Stimulated activated CD4-positive, alpha-beta T cell treated with anti-CD3 and anti-CD28 coated beads, Interleukin-12 subunit alpha, Interleukin-12 subunit beta, amount 100 ng/mL, for 48 hours (primary cell): ENCODE results near the gene AGRP.

ENCODE experiments used
- DNase-seq, 3 donors: peaks; one replicate each; pipeline ENCODE4 v3.0.0-alpha.2; 2020; ENCODE audit warnings: low read depth in 2 of 3, low spot score in 1 of 3

The AGRP gene

DNA sequence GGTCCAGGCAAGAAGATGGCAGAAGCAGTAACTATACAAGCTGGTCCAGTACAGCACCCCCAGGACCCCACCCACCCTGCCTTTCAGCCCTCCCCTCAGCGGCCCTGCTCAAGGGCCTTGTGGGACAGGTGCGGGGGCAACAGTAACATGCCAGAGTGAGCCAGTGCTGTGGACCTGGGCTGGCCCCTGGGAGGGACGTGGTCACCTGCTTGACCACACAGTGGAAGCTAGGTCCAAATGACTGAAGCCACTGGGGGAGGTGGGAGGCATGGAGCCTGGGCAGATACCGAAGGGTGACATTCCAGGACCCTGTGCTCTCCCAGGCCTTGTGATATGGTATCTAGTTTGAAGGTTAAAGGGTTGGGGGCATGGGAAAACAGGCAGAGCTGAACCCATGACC lies 19.7 kb downstream of the AGRP start:
- no peak for DNase-seq

DNA sequence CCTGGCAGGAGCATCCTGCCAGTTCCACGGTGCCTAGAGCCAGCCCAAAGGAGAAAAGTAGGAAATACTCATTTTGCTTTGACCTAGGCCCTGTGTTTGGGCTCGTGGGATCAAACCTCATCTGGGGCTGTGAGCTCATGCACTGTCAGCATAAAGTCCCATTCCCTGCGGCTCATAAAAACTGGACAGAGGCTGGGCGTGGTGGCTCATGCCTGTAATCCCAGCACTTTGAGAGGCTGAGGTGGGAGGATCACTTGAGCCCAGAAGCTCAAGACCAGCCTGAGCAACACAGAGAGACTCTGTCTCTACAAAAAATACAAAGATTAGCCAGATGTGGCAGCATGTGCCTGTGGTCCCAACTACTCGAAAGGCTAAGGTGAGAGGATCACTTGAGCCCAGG lies 20.3 kb downstream of the AGRP start:
- no peak for DNase-seq

DNA sequence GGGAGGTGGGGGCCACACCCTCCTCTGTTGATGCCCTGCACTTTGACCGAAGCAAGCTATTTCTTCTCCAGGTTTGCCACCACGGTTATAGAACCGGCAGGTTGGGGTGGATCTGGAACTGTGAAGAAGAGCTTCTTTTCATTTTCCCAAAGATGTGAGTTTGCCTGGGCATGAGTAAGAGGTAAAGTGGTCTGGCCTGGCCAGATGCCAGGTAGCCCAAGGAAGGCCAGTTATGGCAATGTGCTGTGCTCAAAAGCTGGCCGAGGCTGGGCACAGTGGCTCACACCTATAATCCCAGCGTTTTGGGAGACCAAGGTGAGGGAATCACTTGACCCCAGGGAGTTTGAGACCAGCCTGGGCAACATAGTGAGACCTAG lies 21.1 kb downstream of the AGRP start:
- no peak for DNase-seq

DNA sequence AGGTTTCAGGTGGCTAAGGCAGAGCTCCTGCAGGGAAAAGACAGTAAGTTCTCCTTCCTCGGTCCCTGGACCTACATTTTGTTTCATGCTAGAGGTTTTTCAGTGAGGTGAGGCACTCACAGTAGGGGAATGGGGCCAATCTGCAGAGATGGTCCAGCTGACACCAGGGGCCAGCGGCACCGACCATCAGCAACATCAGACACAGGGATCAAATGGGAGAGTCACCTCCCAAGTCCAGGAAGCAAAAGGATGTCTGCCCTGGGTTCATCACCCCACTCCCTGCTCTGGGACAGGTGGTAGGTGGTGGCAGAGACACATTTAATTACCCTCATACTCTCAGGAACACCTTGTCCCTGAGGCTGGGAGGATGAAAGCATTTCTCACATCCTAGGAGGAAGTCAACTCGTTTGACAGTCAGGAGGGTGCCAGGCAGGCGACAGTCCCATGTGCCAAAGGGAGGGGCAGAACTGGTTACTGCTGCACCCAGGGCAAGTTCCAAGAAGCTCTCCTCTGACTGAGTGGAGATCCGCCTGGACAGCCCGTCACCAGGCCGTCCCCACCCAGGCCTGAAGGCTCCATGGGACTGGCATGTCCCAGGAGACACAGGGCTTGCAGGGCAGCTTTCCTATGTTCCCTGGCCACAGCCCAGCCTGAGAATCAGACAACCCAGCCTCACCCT lies 21.6 kb downstream of the AGRP start:
- no peak for DNase-seq

DNA sequence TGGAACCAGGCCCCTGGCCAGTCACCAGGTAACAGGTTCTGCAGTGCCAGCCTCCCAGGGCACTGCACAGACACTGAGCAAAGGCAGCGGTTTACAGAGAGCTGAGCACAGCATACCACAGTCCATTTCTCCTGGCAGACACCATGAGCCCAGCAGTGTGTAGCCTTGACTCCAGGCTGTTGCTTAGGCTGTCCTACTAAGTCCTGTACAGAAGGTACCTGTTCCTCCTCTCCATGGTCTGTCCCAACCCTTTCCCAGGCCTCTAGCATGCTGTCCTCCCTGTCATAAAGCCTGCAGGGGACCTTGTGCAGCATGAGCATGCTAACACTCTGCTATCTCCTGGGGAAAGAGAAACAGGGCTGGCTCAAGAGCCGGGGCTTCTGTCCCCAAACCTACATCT lies 22.4 kb downstream of the AGRP start:
- DNase-seq: no peak

DNA sequence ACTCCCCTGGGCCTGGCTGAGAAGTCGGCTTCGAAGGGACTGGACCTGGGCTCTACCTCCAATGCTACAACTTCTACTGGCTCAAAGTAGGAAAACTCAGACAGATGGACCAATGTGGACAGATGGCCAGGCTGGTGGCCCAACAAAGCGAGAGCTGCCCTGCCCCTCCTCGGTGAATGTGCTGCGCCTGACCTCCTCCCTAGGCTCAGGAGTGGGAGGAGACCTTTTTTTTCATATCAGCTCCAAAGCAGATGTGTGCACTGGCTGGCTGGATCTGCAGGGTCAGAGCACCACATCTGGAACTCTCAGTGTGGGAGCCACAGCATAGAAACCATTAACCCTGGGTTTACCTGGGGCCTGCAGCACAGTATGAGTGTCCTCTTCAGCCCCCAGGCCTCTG lies 23.2 kb downstream of the AGRP start:
- no peak for DNase-seq

DNA sequence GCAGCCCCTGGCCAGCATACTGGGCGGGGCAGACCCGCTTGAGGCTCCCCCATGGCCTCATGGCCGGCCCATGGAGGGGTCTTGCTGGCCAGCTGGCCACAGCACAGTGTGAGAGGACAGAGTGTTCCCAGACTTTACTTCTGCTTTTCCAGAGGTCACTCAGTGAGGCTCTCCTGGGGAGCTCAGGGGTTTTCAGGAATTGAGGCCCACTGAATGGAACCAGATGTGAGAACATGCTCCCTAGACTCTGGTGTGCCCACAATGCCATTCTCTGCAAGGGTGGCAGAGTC lies 23.5 kb downstream of the AGRP start:
- no peak for DNase-seq

DNA sequence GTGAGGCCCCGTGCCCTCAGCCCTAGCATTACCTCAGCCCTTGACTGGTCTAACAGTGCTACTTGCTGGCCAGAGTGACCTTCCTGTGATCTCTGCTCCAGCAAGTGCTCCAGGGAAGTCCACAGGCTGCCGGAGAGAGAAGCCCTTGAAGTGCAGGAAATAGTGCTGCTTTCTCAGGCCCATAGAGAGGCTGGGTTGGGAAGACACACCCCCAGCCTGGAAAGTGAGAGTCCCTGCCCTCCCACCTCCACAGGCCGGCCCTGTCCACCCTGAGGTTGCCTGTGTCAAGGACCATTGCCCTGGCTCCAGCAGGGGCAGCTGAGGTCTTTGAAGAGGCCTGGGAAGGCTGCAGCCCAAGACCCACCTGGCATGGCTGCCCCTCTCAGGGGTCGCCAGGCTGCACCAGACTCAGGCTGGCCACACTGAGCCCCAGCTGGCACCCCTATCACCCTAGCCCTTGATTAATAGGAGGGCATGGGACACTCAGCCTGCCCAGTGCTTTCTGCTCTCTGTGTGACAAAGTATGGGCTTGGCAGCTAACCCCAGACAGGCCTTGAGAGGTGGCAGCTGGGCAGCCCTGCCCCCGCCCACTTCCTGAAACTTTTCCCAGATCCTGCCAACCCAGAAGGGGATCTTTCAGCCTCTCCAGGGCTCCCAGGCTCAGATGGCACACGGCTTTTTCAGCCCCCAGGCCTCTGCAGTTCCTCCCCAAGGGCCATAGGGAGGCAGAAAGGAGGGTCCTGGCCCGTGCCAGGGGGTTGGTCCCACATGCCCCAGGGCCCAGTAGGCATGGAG lies 24.1 kb downstream of the AGRP start:
- no peak for DNase-seq

DNA sequence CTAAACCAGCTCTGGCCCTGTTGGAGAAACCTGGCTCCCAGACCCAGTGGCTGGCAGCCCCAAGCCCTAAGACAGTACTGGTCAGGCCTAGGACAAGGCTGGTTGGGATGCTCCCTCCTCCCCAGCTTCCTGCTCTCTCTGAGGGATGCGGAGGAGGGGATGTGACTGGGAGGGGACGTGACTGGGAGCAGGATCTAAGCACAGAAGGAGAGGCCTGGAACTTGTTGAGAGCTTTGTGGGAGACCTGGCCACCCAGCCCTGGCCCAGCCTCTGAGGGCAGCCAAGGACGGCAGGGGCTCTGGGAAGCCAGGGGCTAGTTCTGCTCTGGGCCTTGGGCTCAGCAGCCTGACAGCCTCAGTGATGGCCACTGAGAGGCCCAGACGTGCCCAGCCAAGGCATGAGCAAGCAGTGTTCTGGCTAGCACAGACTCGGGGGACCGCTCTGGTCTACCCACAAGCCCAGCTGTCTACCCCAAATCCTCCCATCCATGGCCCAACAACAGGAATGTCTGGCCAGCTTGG lies 25.2 kb downstream of the AGRP start:
- no peak for DNase-seq

DNA sequence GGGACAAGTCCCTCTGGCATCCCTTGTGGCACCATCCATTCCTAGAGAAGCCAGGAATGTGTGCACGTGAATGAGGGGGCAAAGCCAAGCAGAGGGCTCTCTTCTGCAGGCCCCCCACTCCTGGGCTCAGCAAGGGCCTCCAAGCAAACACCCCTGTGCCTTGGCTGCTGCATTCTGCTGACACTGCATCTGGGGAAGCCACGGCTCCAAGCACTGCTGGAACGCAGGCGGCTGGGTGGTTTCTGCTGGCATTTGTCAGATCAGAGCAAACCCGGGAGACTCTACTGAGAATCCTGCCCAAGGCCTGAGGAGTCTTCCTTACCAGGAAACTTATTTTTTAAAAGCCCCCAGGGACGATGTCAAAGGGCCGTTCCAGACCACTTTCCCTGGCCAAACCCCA lies 25.7 kb downstream of the AGRP start:
- no peak for DNase-seq

DNA sequence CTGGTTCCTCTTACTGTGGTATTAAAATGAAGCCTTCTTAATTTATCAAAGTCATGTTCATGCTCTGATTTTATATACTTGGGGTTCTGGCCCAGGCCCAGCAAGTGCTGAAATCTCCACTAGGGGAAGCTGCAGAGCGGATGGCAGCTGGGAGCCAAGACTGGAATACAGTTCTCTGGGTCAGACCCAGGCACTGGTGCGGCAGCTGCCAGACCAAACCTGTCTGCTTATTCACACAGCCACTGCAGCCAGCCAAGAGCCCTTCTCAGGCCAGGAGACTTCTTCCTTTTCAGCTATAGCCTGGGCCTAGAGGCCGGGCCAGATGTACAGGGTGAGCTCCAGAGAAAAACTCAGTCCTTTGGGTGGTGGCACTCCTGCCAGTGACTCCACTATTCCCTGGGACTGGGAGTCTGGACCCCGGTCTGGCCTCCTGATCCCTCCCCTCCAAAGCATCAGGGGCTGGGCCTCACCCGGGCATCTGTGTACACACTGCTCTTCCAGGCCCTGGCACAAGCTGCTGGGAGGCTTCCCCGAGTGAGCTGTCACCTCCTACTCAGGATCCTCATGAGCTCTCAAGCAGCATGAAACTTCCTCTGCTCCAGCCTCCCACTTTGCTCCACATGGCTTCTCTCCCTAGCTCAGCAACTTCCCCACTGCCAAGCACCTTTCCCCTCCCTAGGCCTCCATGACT lies 26.8 kb downstream of the AGRP start:
- DNase-seq: no peak

DNA sequence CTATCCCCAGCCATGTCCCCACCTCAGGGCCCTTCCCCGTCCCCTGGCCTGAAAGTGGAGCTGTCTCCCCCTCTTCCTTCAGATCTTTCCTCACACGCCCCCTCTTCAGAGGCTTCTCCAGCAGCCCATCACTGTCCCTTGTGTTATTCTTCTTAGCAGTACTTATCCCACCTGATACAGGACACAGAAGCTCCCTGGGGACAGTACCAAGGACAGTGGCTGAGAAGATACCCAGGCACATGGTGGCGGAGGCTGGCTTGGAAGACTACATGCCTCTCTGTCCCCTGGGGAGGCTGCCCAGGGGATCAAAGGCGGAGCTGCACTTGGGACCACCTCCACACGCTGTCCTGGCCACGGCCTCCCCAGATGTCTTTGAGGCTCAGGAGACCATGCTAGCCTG lies 28.5 kb downstream of the AGRP start:
- DNase-seq: no peak

DNA sequence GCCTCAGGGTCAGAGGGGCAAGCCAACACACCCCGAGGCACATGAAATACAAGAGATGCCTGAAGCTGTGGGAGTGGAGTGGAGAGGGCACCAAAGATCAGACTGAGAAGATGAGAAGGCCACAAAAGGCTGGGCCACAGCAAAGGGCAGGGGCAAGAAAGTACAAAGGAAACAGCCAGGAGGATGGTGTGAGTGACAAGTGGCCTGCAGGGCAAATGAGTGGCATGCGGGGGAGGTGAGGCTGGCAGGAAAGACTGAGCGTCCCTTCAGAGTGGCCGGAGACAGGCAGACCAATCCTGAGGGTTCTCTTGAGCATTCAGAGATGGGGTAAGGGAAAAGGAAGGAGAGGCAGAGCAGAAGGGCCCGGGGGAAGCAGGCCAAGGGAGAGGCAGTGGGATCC lies 29.2 kb downstream of the AGRP start:
- DNase-seq: no peak

DNA sequence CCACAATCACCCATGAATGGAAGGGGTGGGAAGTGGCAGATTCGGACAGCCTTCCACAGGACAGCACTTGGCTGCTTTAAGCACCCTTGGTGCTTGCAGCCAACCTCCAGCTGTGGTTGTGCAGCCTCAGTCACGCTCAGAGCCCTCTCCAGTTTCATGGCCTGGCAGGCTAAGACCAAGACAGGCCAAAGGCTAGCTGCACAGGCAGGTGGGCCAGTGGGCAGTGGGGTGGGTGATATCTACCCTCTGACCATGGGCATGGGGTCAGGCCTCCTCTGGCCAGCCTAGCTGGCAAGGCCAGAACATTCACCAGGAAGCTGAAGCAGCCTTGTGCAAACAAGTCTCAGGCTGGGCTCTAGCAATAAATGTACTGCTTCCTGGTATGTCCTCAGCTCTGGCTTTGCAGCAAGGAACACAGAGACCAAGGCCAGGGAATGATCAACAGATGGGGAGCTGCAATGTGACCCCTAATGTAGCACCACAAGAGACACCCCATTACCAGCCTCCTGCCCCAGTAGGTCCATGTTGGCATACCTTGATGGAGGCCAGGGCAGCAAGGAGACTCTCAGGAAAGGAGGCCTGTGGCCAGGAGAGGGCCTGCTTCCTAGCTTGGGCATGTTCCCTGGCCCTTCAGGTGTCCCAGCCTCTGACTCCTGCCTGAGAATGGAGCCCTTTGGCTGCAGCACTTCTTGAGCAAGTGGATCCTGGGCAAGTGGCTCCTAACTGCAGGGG lies 31.5 kb downstream of the AGRP start:
- DNase-seq: no peak

DNA sequence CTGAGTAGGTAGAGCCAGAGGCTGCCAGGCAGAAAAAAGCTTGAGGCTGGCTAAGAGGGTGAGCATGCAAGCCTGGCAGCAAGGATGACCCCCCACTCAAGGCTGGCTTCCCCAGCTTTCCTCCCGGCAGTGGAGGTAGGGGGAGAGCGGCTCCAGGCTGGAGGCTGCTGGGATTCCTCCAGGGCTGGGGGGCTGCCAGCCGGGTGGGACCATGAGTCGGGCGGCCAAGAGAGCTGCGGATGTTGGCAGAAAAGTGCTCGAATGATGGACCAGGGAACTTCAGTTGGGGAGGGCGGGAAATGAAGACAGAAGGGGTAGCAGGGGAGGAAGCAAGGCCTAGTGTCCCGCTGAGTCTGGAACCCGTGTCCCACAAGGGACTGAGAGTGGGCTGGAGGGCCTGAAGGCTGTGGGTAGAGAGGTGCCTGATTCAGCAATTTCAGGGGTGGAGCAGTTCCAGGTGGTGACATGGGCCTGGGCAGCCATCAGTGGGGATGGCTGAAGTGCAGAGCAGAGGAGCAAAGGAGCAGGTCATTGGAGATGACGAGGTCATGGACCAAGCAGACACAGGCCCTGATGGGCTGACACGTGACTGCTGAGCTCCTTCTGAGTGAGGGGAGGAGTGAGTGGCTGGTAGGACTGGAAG lies 32.2 kb downstream of the AGRP start:
- DNase-seq: no peak

DNA sequence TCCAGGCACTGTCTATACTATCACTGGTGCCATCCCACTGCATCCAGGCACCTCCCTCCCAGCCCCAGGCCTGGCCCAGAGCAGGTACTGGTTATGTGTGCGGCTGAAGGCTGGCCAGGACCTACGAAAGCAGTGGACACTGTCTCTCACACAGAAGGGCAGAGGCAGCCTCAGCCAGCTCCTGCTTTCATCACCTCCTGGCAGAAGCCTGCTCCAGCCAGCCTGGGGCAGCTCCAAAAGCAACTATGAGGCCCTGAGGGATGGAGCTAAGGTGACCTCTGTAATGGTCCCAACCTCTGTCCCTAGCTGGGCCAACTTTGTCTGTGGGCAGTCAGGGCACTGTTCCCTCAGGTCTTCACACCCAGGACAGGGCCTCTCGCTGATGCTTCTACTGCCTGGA lies 33.6 kb downstream of the AGRP start:
- DNase-seq: no peak

DNA sequence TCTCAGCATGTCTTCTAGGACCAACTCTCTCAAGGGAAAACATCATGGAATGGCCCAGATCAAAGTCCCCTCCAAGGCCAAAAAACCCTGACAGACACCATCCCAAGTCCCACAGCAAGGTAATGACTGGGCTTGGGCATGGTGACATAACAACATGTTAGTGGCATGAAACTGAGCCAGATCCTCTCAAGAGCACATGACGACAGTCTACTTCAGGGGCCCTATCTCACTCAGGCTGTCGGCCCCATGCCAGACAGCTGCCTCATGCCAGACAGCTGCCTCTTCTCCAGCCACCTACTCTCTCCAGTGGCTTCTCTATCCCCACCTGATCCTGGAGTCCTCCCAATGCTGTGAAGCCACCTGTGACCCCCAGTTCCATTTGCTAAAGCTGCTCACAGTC lies 34.0 kb downstream of the AGRP start:
- DNase-seq: no peak

DNA sequence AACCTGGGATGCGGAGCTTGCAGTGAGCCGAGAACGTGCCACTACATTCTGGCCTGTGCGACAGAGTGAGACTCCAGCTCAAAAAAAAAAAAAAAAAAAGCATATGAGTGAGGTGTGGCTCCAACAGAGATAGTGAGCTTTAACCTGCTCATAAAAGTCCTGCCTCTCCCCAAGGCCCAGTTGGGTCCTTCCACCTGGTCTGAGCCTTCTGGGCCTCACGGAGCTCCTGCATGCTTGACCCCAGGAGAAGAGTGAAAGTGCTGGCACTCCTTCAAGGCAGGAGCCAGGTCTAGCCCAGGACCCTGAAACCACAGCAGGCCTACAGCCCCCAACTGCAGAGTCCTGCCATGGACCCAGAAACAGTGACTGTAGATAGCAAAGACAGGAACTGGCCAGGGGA lies 34.8 kb downstream of the AGRP start:
- DNase-seq: no peak

DNA sequence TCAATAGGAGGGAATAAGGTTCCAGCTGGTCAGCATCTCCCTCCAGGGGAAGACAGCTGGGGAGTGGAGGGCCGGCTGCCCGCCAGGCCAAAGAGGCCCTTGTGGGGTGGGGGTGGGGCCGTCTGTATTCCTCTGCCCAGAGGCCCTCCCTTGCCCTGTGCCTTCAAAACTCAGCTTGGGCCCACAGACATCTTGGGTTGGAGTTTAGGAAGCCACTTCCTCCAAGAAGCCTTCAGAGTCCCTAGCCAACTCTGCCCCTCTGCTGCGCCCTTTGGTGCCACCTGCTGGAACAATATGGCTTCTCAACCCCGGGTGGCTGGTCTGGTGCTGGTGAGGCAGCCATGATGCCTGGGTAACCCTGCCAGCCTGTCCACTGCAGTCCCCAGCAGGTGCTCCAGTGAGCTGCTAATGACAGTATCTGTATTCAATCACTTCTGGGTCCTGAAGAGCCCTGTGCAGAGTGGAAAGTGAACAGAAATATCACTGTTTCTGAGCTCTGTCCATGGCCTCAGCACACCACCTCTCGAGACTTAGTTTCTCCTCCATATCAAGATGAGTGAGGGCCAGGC lies 35.8 kb downstream of the AGRP start:
- DNase-seq: peak; percentile 67 to 80 (median 72)

DNA sequence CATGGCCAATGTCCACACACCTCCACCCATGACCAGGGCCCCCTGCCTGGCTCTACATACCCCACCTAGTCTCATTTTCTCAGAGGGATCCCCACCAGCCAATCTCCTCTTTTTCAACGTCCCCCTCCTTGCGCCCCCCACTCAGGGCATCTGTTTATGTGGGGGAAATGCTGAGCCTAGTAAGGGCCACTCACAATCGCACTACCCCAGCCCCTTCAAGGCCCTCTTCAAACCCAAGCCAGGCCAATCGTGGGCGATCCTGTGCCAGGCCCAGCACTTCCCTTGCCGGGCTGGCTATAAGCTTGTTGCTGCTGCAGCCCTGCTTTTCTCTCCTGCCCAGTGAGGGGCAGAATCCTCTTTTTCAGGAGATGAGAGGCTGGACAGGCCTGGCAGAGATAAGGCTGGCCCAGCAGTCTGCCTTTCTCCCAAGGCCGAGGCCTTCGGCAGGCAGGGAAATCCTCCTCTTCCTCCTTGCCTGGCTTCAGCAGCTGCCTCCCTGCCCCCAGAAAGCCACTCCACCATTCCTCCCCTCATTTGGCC lies 36.3 kb downstream of the AGRP start:
- DNase-seq: no peak
